A549 (cell line): Measurements from ENCODE around the gene TPBGL. TPM values are rescaled to one million over a fixed set of nuclear protein-coding genes. Genes with fewer than 3 reads are reported as not detected.

ENCODE experiments used
- ATAC-seq, 2 experiments: fragments of 200-7000 bp in 1 of 2; fragments of >200 bp in 1 of 2; cut with Nextera tagmentation in 1 of 2; cut with Tn5 transposase in 1 of 2; 3 replicates each; pipeline versions ENCODE4 v1.8.0 to v1.9.1; 2018 to 2020; ENCODE audit warnings: mild to moderate bottlenecking in 1 of 2, moderate library complexity in 1 of 2
- CTCF ChIA-PET: fragments of 300-600 bp; sonication (Branson Sonifier 250); formaldehyde crosslinking; extraction: SDS; loops from one replicate; lab custom pipeline; 2021; ENCODE audit warnings: antibody characterized with exemption, inconsistent platforms; lab: Yijun Ruan, JAX
- POLR2A ChIA-PET: fragments of 350-600 bp; formaldehyde crosslinking; extraction: SDS; loops from one replicate; lab custom pipeline; 2021; ENCODE audit warnings: antibody characterized with exemption, inconsistent platforms; lab: Yijun Ruan, JAX
- DNase-seq, 2 experiments: peaks; one replicate each; pipeline versions ENCODE4 v3.0.0 to v3.0.0-alpha.2; 2011 to 2016; ENCODE audit warnings: low read depth in 1 of 2, low spot score in 1 of 2
- FAIRE-seq: peaks from 2 replicates; lab custom pipeline; 2011; peaks lifted over from hg19 to GRCh38; lab: Jason Lieb, UNC
- H3K27ac ChIP-seq, 2 experiments: fragments of >200 bp; sonication (Bioruptor Twin); formaldehyde crosslinking; 3 replicates each; pipeline ENCODE4 v1.5.1; 2016 to 2017
- H3K4me1 ChIP-seq: fragments of >200 bp; sonication (Bioruptor Twin); formaldehyde crosslinking; 3 replicates; pipeline ENCODE4 v1.6.1; 2016
- H3K4me2 ChIP-seq: fragments of >200 bp; sonication (Bioruptor Twin); formaldehyde crosslinking; 3 replicates; pipeline ENCODE4 v1.6.1; 2016
- H3K4me3 ChIP-seq: fragments of >200 bp; sonication (Bioruptor Twin); formaldehyde crosslinking; 3 replicates; pipeline ENCODE4 v1.5.1; 2016
- H3K9me3 ChIP-seq: fragments of >200 bp; sonication (Bioruptor Twin); formaldehyde crosslinking; 3 replicates; pipeline ENCODE4 v1.6.1; 2016
- BHLHE40 ChIP-seq: IDR thresholded peaks from 2 replicates; pipeline ENCODE4 v1.6.1; 2012; ENCODE audit warnings: low read depth, low read length, inconsistent platforms
- CBX8 ChIP-seq: fragments of 200-600 bp; sonication (generic); IDR thresholded peaks from 2 replicates; pipeline ENCODE4 v1.6.1; 2016
- CHD2 ChIP-seq: fragments of 150-350 bp; IDR thresholded peaks from 2 replicates; pipeline ENCODE4 v1.6.1; 2014; ENCODE audit warnings: low read length; ENCODE audit not compliant: partially characterized antibody
- CHD4 ChIP-seq: fragments of 200-600 bp; sonication (generic); IDR thresholded peaks from 2 replicates; pipeline ENCODE4 v1.6.1; 2016; ENCODE audit warnings: antibody characterized with exemption, mild to moderate bottlenecking, borderline replicate concordance
- EHMT2 ChIP-seq: fragments of 200-600 bp; sonication (generic); IDR thresholded peaks from 2 replicates; pipeline ENCODE4 v1.6.1; 2016; ENCODE audit warnings: antibody characterized with exemption, low read depth, mild to moderate bottlenecking, moderate library complexity
- ESRRA ChIP-seq: fragments of 150-350 bp; IDR thresholded peaks from 2 replicates; pipeline ENCODE4 v1.6.1; 2014; ENCODE audit warnings: mild to moderate bottlenecking, low read length, borderline replicate concordance
- FOSL2 ChIP-seq, 2 experiments: fragments of 450-650 bp in 1 of 2; fragments of >200 bp in 1 of 2; sonication (Bioruptor Twin) in 1 of 2; formaldehyde crosslinking; IDR thresholded peaks; 2 replicates each; pipeline versions ENCODE4 v1.5.0 to v1.6.1; 2016 to 2020; ENCODE audit warnings: mild to moderate bottlenecking in 1 of 2, moderate library complexity in 1 of 2
- FOXS1 ChIP-seq: fragments of 250-450 bp; sonication (Bioruptor Pico); IDR thresholded peaks from 2 replicates; pipeline ENCODE4 v1.5.0; 2020; ENCODE audit warnings: mild to moderate bottlenecking, moderate library complexity
- GATA3 ChIP-seq: IDR thresholded peaks from 2 replicates; pipeline ENCODE4 v1.6.1; 2012; ENCODE audit warnings: borderline replicate concordance
- HOXA7 ChIP-seq: fragments of 250-450 bp; sonication (Bioruptor Pico); IDR thresholded peaks from 2 replicates; pipeline ENCODE4 v1.5.0; 2020; ENCODE audit warnings: mild to moderate bottlenecking, moderate library complexity
- KDM1A ChIP-seq: fragments of 200-600 bp; sonication (generic); IDR thresholded peaks from 2 replicates; pipeline ENCODE4 v1.6.1; 2016; ENCODE audit warnings: low read depth, mild to moderate bottlenecking
- MAZ ChIP-seq: fragments of 150-350 bp; IDR thresholded peaks from 2 replicates; pipeline ENCODE4 v1.6.1; 2014; ENCODE audit warnings: antibody characterized with exemption, low read depth, low read length, borderline replicate concordance
- NFE2L2 ChIP-seq: fragments of 150-350 bp; conservative IDR thresholded peaks from 2 replicates; pipeline ENCODE4 v1.6.1; 2014; ENCODE audit warnings: low read length
- POLR2AphosphoS2 ChIP-seq: conservative IDR thresholded peaks from 2 replicates; pipeline ENCODE4 v1.6.1; 2012; ENCODE audit warnings: low read length, improper control_type of control experiment, inconsistent platforms
- TFCP2L1 ChIP-seq: fragments of 250-450 bp; sonication (Bioruptor Pico); IDR thresholded peaks from 2 replicates; pipeline ENCODE4 v1.5.0; 2021; ENCODE audit warnings: mild to moderate bottlenecking
- TP53 ChIP-seq: fragments of 250-450 bp; sonication (Bioruptor Pico); IDR thresholded peaks from 2 replicates; pipeline ENCODE4 v1.5.0; 2021; ENCODE audit warnings: mild to moderate bottlenecking, moderate library complexity
- ZFP36 ChIP-seq: fragments of 450-650 bp; IDR thresholded peaks from 2 replicates; pipeline ENCODE4 v1.6.1; 2014; ENCODE audit warnings: borderline replicate concordance; ENCODE audit not compliant: partially characterized antibody
- ZNF302 ChIP-seq: fragments of 250-450 bp; sonication (Bioruptor Pico); IDR thresholded peaks from 2 replicates; pipeline ENCODE4 v1.9.0; 2021; ENCODE audit warnings: inconsistent platforms, mild to moderate bottlenecking, moderate library complexity
- WGBS: methylation state at CpG from one replicate; pipeline ENCODE4 v1.1.6; 2017; ENCODE audit errors: missing lambda C conversion rate; 5-methylcytosine and 5-hydroxymethylcytosine counted together
- polyA plus RNA-seq, 4 experiments: library from polyadenylated mRNA; depleted of rRNA in 3 of 4; stranded (reverse); fragments of >200 nt; fragmentation: RNase III in 1 of 4; extraction: RNeasy Plus Mini Kit Qiagen cat#74134 plus additional on column Dnase treatment in 1 of 4; gene quantifications; 2 replicates in 3 of 4; 3 replicates in 1 of 4; pipeline ENCODE4 v1.2.3, GENCODE V29; 2011 to 2017
- TF ChIP-seq, protein P1 (sequence below): fragments of >200 bp; sonication (Bioruptor Twin); formaldehyde crosslinking; IDR thresholded peaks from 3 replicates; pipeline ENCODE4 v1.6.1; 2016
- TF ChIP-seq, protein P2 (sequence below): IDR thresholded peaks from 2 replicates; pipeline ENCODE4 v1.6.1; 2012
- TF ChIP-seq, protein P3 (sequence below): fragments of >200 bp; sonication (Bioruptor Twin); formaldehyde crosslinking; IDR thresholded peaks from 3 replicates; pipeline ENCODE4 v1.5.1; 2016

The TPBGL gene
- polyA plus RNA-seq, 2 of the 4 experiments (the other 2 are of a cell fraction), result 0.03 to 0.12 TPM

- Histone ChIP-seq H3K4me2 (no peak overlapping the region), H3K4me3 (no peak overlapping the region), H3K27ac (no peak overlapping the region), H3K9me3 (no peaks in the 10 kb centered on the region), H3K4me1 (no peaks in the 10 kb centered on the region)
- ATAC-seq, result no peak
- ChIA-PET POLR2A (no interaction called here), CTCF (interaction anchor here (0.6 to 21.7 kb wide), 31 partner anchors 9 to 342 kb away, joined by 3 to 581 read pairs (median 4); partner anchors contain the start of genes SLCO2B1 and TPBGL)
- WGBS, result 44% methylated on average over 6 of the region's 6 CpGs
- no peak for DNase-seq
- no peak for FAIRE-seq
- TF ChIP-seq KDM1A, result no peak
- TF ChIP-seq MAZ, result no peak
- no peak for TF ChIP-seq ZFP36
- TF ChIP-seq, protein P1, sequence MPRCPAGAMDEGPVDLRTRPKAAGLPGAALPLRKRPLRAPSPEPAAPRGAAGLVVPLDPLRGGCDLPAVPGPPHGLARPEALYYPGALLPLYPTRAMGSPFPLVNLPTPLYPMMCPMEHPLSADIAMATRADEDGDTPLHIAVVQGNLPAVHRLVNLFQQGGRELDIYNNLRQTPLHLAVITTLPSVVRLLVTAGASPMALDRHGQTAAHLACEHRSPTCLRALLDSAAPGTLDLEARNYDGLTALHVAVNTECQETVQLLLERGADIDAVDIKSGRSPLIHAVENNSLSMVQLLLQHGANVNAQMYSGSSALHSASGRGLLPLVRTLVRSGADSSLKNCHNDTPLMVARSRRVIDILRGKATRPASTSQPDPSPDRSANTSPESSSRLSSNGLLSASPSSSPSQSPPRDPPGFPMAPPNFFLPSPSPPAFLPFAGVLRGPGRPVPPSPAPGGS, result no peak
- no peak for TF ChIP-seq EHMT2
- TF ChIP-seq, all 56 proteins: peak for 0
Observed at GRCh38 chr11:75271730-75272129, 31.2 kb downstream of the TPBGL start.

- WGBS, result 86% methylated on average over 5 of the region's 5 CpGs
- no peak for FAIRE-seq
- POLR2A ChIA-PET, result no interaction called here
- no peaks in the 10 kb centered on the region for H3K4me1 ChIP-seq
- TF ChIP-seq TP53 (CRISPR knock-in tag), result no peak
- no peak for TF ChIP-seq TFCP2L1 (CRISPR knock-in tag)
- no peak for TF ChIP-seq HOXA7 (CRISPR knock-in tag)
- TF ChIP-seq, protein P2, sequence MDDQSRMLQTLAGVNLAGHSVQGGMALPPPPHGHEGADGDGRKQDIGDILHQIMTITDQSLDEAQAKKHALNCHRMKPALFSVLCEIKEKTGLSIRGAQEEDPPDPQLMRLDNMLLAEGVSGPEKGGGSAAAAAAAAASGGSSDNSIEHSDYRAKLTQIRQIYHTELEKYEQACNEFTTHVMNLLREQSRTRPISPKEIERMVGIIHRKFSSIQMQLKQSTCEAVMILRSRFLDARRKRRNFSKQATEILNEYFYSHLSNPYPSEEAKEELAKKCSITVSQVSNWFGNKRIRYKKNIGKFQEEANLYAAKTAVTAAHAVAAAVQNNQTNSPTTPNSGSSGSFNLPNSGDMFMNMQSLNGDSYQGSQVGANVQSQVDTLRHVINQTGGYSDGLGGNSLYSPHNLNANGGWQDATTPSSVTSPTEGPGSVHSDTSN, result no peak
- TF ChIP-seq CHD4, result no peak
- TF ChIP-seq EHMT2, result no peak
- no peak for TF ChIP-seq FOSL2 (IDR thresholded peaks at IDR 0.05)
- no peak for TF ChIP-seq FOSL2 (CRISPR knock-in tag; IDR thresholded peaks at IDR 0.05)
- no peak for TF ChIP-seq POLR2AphosphoS2
- TF ChIP-seq, protein P3, sequence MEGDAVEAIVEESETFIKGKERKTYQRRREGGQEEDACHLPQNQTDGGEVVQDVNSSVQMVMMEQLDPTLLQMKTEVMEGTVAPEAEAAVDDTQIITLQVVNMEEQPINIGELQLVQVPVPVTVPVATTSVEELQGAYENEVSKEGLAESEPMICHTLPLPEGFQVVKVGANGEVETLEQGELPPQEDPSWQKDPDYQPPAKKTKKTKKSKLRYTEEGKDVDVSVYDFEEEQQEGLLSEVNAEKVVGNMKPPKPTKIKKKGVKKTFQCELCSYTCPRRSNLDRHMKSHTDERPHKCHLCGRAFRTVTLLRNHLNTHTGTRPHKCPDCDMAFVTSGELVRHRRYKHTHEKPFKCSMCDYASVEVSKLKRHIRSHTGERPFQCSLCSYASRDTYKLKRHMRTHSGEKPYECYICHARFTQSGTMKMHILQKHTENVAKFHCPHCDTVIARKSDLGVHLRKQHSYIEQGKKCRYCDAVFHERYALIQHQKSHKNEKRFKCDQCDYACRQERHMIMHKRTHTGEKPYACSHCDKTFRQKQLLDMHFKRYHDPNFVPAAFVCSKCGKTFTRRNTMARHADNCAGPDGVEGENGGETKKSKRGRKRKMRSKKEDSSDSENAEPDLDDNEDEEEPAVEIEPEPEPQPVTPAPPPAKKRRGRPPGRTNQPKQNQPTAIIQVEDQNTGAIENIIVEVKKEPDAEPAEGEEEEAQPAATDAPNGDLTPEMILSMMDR, result no peak
- no peak for TF ChIP-seq GATA3
- no peak for TF ChIP-seq CBX8
- TF ChIP-seq CHD2, result no peak
- TF ChIP-seq ESRRA, result no peak
- TF ChIP-seq ZNF302 (CRISPR knock-in tag), result no peak
- TF ChIP-seq NFE2L2, result no peak
- no peak for TF ChIP-seq BHLHE40
- no peak for TF ChIP-seq FOXS1
- TF ChIP-seq, all 56 proteins: peak for 0
- Histone ChIP-seq H3K27ac (no peak overlapping the region), H3K9me3 (no peaks in the 10 kb centered on the region), H3K4me3 (no peak overlapping the region), H3K4me2 (no peak overlapping the region)
- ATAC-seq, result no peak
- DNase-seq, result no peak
- CTCF ChIA-PET, result interaction anchor here (0.6 to 21.7 kb wide), 16 partner anchors 9 to 343 kb away, joined by 3 to 581 read pairs (median 4); no protein-coding TSS in a partner anchor
Observed at GRCh38 chr11:75272391-75272790, 31.8 kb downstream of the TPBGL start.
